AG04450 (cell line): ENCODE measurements around the gene PAEP. TPM values are rescaled to one million over a fixed set of nuclear protein-coding genes. Genes with fewer than 3 reads are reported as not detected.

Source experiments
- CTCF ChIA-PET: fragments of 300-600, 350-600 bp; formaldehyde crosslinking; extraction: SDS; loops from one replicate; lab custom pipeline; 2022; ENCODE audit warnings: antibody characterized with exemption, inconsistent platforms; lab: Charles Lee
- POLR2A ChIA-PET: fragments of 350-600 bp; formaldehyde crosslinking; extraction: SDS; loops from one replicate; lab custom pipeline; 2021; ENCODE audit warnings: antibody characterized with exemption, inconsistent platforms; lab: Yijun Ruan, JAX
- DNase-seq: peaks from one replicate; pipeline ENCODE4 v3.0.0-alpha.2; 2011; ENCODE audit warnings: low read depth, low spot score
- H3K27ac ChIP-seq: one replicate; pipeline ENCODE4 v1.5.1; 2012; ENCODE audit warnings: low read depth, low read length, control low read depth
- H3K27me3 ChIP-seq: one replicate; pipeline ENCODE4 v1.6.0; 2012; ENCODE audit warnings: low read length; ENCODE audit not compliant: control insufficient read depth, insufficient read depth
- H3K4me3 ChIP-seq: 2 replicates; pipeline ENCODE4 v1.5.1; 2011; ENCODE audit warnings: mild to moderate bottlenecking, low read depth, low read length, control low read depth
- H3K9me3 ChIP-seq: 2 replicates; pipeline ENCODE4 v1.5.1; 2012; ENCODE audit warnings: low read length; ENCODE audit not compliant: control insufficient read depth, insufficient read depth
- CTCF ChIP-seq: IDR thresholded peaks from 2 replicates; pipeline ENCODE4 v1.5.1; 2011; ENCODE audit warnings: low read depth, low read length, control low read depth, inconsistent platforms
- polyA plus RNA-seq: library from polyadenylated mRNA; depleted of rRNA; stranded (reverse); fragments of >200 nt; gene quantifications from 2 replicates; pipeline ENCODE4 v1.2.3, GENCODE V29; 2011

The PAEP gene
- polyA plus RNA-seq, 1 experiment = not detected

DNA sequence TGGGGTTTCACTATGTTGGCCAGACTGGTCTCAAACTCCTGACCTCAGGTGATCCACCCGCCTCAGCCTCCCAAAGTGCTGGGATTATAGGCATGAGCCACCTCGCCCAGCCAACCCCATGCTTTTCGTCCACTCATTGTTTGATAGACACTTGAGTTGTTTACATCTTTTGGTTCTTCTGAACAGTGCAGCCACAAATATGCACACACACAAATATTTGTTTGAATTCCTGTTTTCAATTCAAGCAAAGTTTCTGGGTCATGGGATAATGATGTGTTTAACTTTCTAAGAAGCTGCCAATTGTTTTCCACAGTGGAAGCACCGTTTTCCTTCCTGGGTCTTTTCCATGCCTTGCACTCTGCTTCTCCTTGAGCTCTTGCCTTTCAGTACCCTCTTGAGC is 6.8 kb upstream of the PAEP start:
- peaks cover 5% of the 10 kb centered on the region; the same call in 1 of the 2 replicates for H3K9me3 ChIP-seq
- H3K27ac ChIP-seq = no peak overlapping the region
- POLR2A ChIA-PET = no interaction called here
- CTCF ChIA-PET = no interaction called here
- H3K27me3 ChIP-seq = no peaks in the 10 kb centered on the region
- DNase-seq = no peak
- H3K4me3 ChIP-seq = no peak overlapping the region
- TF ChIP-seq CTCF = no peak

GRCh38 chr9:135555203-135555602 is 6.4 kb upstream of the PAEP start:
- CTCF ChIA-PET = no interaction called here

GRCh38 chr9:135555910-135556309 is 5.6 kb upstream of the PAEP start:
- Histone ChIP-seq H3K27me3 (no peaks in the 10 kb centered on the region), H3K27ac (no peak overlapping the region), H3K9me3 (peaks cover 5% of the 10 kb centered on the region; the same call in 1 of the 2 replicates), H3K4me3 (no peak overlapping the region)
- POLR2A ChIA-PET = no interaction called here
- DNase-seq = no peak
- TF ChIP-seq CTCF = no peak
- CTCF ChIA-PET = no interaction called here

More at GRCh38 chr9:135555203-135555602, 6.4 kb upstream of the PAEP start:
- POLR2A ChIA-PET = no interaction called here
- peaks cover 5% of the 10 kb centered on the region; the same call in 1 of the 2 replicates for H3K9me3 ChIP-seq
- DNase-seq = no peak
- no peaks in the 10 kb centered on the region for H3K27me3 ChIP-seq
- no peak overlapping the region for H3K27ac ChIP-seq
- TF ChIP-seq CTCF = no peak
- no peak overlapping the region for H3K4me3 ChIP-seq

GRCh38 chr9:135559606-135560005 is 1.9 kb upstream of the PAEP start:
- CTCF ChIA-PET = no interaction called here
- no peak overlapping the region for H3K4me3 ChIP-seq
- no peak for DNase-seq
- no peak for TF ChIP-seq CTCF
- H3K9me3 ChIP-seq = peaks cover 27% of the 10 kb centered on the region
- no peak overlapping the region for H3K27ac ChIP-seq
- H3K27me3 ChIP-seq = no peaks in the 10 kb centered on the region
- POLR2A ChIA-PET = no interaction called here

- H3K27me3 ChIP-seq = no peaks in the 10 kb centered on the region
- H3K27ac ChIP-seq = no peak overlapping the region
- no peak for DNase-seq
- CTCF ChIA-PET = no interaction called here
- TF ChIP-seq CTCF = no peak
- H3K4me3 ChIP-seq = no peak overlapping the region
- POLR2A ChIA-PET = no interaction called here
- H3K9me3 ChIP-seq = peaks cover 37% of the 10 kb centered on the region
Measured at GRCh38 chr9:135562235-135562745, 734 bp downstream of the PAEP start.
